ENCODE results near the gene SERPINI2.

GRCh38 chr3:167397826-167398225 lies 76.0 kb downstream of the SERPINI2 start:
- TF ChIP-seq CTCF (IDR thresholded peaks at IDR 0.05) (no peak), POLR2A (IDR thresholded peaks at IDR 0.05) (no peak)

Measured in breast epithelium (tissue), 3 donors.